ENCODE results near the gene CFAP299. TPM values are rescaled to one million over a fixed set of nuclear protein-coding genes. Genes with fewer than 3 reads are reported as not detected.

Gene CFAP299
- total RNA-seq, 2 experiments from 2014 or later = 0.63 to 3.7 TPM

- Histone ChIP-seq H3K36me3 (ENCODE audit: insufficient read depth, low read length) (peaks cover 93% of the 10 kb centered on the region), H3K4me3 (ENCODE audit: low read depth, low read length, poor library complexity, severe bottlenecking) (no peak overlapping the region), H3K9me3 (ENCODE audit: low read length) (peaks cover 75% of the 10 kb centered on the region; the same call in 1 of the 2 replicates), H3K4me2 (ENCODE audit: low read length) (no peak overlapping the region), H3K4me1 (ENCODE audit: insufficient read depth, low read length, poor library complexity, severe bottlenecking) (peaks cover 5% of the 10 kb centered on the region), H3K27ac (ENCODE audit: low read depth, low read length, poor library complexity, severe bottlenecking) (no peak overlapping the region), H4K20me1 (ENCODE audit: insufficient read depth, low read length) (no peaks in the 10 kb centered on the region), H3K9me2 (ENCODE audit: insufficient read depth, low read length) (no peaks in the 10 kb centered on the region), H3K79me2 (ENCODE audit: insufficient read depth, low read depth, low read length) (no peaks in the 10 kb centered on the region), H2AFZ (ENCODE audit: low read length) (no peak overlapping the region)
- intact Hi-C loops (cut with micrococcal nuclease; ENCODE audit: unreplicated experiment) = no loop called here
- ChIA-PET POLR2A (no interaction called here), CTCF (ENCODE audit: unreplicated experiment) (no interaction called here)
- TF ChIP-seq CTCF (conservative IDR thresholded peaks at IDR 0.05; ENCODE audit: low read length) (peak; percentile 81), EZH2phosphoT487 (IDR thresholded peaks at IDR 0.05; ENCODE audit: borderline replicate concordance, low read depth, low read length) (no peak)
- no TSS peak for BruUV-seq (replicated peaks)
- DNase-seq (ENCODE audit: low spot score) = peak; percentile 39
Measured at GRCh38 chr4:80619070-80619674, 283.6 kb downstream of the CFAP299 start.

- H3K9me2 ChIP-seq (ENCODE audit: insufficient read depth, low read length) = no peaks in the 10 kb centered on the region
- BruUV-seq (replicated peaks) = no TSS peak
- TF ChIP-seq EZH2phosphoT487 (IDR thresholded peaks at IDR 0.05; ENCODE audit: borderline replicate concordance, low read depth, low read length) (no peak), CTCF (conservative IDR thresholded peaks at IDR 0.05; ENCODE audit: low read length) (no peak)
- CTCF ChIA-PET (ENCODE audit: unreplicated experiment) = no interaction called here
- H3K36me3 ChIP-seq (ENCODE audit: insufficient read depth, low read length) = peaks cover 13% of the 10 kb centered on the region; the same call in 1 of the 2 replicates
- intact Hi-C loops (cut with micrococcal nuclease; ENCODE audit: unreplicated experiment) = no loop called here
- peaks cover 14% of the 10 kb centered on the region for H3K4me1 ChIP-seq (ENCODE audit: insufficient read depth, low read length, poor library complexity, severe bottlenecking)
- no peak overlapping the region for H3K27ac ChIP-seq (ENCODE audit: low read depth, low read length, poor library complexity, severe bottlenecking)
- POLR2A ChIA-PET = interaction anchor here (1.4 to 1.5 kb wide), 2 partner anchors 17 to 20 kb away, joined by 3 to 4 read pairs; no protein-coding TSS in a partner anchor
- DNase-seq (ENCODE audit: low spot score) = no peak
- no peak overlapping the region for H3K4me2 ChIP-seq (ENCODE audit: low read length)
- H3K9me3 ChIP-seq (ENCODE audit: low read length) = peaks cover 34% of the 10 kb centered on the region
- no peaks in the 10 kb centered on the region for H4K20me1 ChIP-seq (ENCODE audit: insufficient read depth, low read length)
- H3K79me2 ChIP-seq (ENCODE audit: insufficient read depth, low read depth, low read length) = no peaks in the 10 kb centered on the region
- H2AFZ ChIP-seq (ENCODE audit: low read length) = no peak overlapping the region
- H3K4me3 ChIP-seq (ENCODE audit: low read depth, low read length, poor library complexity, severe bottlenecking) = no peak overlapping the region
Measured at GRCh38 chr4:80631861-80632260, 296.3 kb downstream of the CFAP299 start.

- no peak for DNase-seq (ENCODE audit: low spot score)
- Histone ChIP-seq H4K20me1 (ENCODE audit: insufficient read depth, low read length) (no peaks in the 10 kb centered on the region), H3K9me2 (ENCODE audit: insufficient read depth, low read length) (no peaks in the 10 kb centered on the region), H3K36me3 (ENCODE audit: insufficient read depth, low read length) (no peaks in the 10 kb centered on the region; the same call in 1 of the 2 replicates), H3K79me2 (ENCODE audit: insufficient read depth, low read depth, low read length) (no peaks in the 10 kb centered on the region), H3K27ac (ENCODE audit: low read depth, low read length, poor library complexity, severe bottlenecking) (no peak overlapping the region), H3K9me3 (ENCODE audit: low read length) (peaks cover 10% of the 10 kb centered on the region; the same call in 1 of the 2 replicates), H3K4me3 (ENCODE audit: low read depth, low read length, poor library complexity, severe bottlenecking) (no peak overlapping the region), H3K4me1 (ENCODE audit: insufficient read depth, low read length, poor library complexity, severe bottlenecking) (peaks cover 14% of the 10 kb centered on the region), H3K4me2 (ENCODE audit: low read length) (no peak overlapping the region), H2AFZ (ENCODE audit: low read length) (peak overlapping the region; percentile 3; the same call in 1 of the 2 replicates)
- BruUV-seq (replicated peaks) = no TSS peak
- ChIA-PET CTCF (ENCODE audit: unreplicated experiment) (no interaction called here), POLR2A (no interaction called here)
- TF ChIP-seq CTCF (conservative IDR thresholded peaks at IDR 0.05; ENCODE audit: low read length) = no peak
- TF ChIP-seq EZH2phosphoT487 (IDR thresholded peaks at IDR 0.05; ENCODE audit: borderline replicate concordance, low read depth, low read length) = no peak
- intact Hi-C loops (cut with micrococcal nuclease; ENCODE audit: unreplicated experiment) = no loop called here
Measured at GRCh38 chr4:80637190-80637589, 301.7 kb downstream of the CFAP299 start.
